SIG-M5 treated with dmso at 0.1 percent for 504 hours (cell line): ENCODE measurements around the gene IGSF21.
A peak's percentile ranks its signal among the peaks of the same experiment; 100 is the strongest.

Experiments
- DNase-seq: peaks from one replicate; lab custom pipeline; 2025; ENCODE audit not compliant: unreplicated experiment; lab: John Stamatoyannopoulos, UW

Gene IGSF21

DNA sequence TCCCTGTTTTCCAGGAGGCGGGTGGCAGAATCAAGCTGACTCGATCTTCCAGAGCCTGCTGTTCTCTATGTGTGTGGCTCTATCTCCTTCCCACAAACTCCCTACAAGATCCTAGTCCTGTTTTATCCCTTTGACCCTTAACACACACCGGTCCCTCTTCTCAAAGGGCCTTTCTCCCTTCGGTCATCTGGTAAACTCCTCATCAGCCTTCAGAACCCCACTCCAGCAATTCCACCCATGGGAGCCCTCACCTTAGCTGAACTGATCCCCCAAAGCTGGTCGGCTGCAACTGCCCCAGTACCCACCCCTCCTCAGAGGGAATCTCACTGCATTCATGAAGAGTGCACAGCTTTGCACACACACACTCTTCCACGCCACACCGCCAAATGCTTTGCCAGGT lies 184.9 kb downstream of the IGSF21 start:
- DNase-seq, result no peak

DNA sequence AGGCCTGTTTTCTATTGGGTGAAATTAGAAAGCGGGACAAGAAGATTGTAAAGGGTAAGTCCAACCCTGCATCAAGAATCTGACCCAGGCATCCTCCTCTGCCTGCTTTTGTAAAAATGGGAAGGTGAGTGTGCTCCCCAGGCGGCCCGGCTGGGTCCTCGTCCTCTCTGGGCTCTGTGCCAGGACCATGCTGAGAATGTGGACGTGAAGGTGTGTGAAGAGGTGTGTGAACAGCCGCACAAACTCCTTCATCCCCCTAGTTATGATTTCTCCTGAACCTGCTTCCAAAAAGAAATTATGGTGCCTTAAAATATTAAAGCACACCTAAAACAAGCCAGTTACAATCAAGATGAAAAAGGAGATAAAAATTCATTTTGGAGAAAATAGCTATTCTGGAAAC lies 185.7 kb downstream of the IGSF21 start:
- no peak for DNase-seq

DNA sequence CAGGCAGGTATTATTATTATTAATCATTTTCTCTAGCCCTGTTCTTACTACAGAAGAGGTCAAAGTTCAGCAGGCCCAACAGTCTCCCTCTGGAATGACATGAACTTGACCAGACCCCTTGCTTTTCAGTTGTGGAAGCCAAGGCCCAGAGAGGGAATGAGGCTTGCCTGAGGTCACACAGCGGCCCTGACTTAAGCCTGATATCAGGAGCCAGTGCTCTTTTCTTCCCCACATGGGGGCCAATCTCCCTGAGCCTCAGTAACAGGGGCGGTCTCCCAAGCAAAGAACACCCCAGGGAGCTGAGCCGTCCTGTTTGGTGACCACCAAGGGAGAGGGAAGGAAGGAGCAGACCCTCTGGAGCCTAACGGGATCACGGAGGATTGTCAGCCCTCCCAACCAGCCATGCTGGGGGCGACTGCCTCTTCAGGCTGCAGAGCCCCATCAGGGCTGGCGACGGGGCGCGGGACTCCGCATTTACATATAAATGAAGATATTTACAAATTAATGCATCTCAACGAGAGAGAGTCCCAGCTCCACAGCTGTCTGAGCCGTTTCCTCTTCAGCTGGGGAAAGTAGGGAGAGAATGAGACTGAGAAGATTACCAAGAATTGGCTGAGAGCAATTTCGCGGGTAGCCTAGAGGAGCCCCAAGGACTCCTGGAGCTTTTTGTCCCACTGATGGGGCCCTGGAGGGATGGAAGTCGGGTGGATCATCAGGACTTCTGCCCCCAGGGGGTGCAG lies 187.0 kb downstream of the IGSF21 start:
- DNase-seq, result no peak

DNA sequence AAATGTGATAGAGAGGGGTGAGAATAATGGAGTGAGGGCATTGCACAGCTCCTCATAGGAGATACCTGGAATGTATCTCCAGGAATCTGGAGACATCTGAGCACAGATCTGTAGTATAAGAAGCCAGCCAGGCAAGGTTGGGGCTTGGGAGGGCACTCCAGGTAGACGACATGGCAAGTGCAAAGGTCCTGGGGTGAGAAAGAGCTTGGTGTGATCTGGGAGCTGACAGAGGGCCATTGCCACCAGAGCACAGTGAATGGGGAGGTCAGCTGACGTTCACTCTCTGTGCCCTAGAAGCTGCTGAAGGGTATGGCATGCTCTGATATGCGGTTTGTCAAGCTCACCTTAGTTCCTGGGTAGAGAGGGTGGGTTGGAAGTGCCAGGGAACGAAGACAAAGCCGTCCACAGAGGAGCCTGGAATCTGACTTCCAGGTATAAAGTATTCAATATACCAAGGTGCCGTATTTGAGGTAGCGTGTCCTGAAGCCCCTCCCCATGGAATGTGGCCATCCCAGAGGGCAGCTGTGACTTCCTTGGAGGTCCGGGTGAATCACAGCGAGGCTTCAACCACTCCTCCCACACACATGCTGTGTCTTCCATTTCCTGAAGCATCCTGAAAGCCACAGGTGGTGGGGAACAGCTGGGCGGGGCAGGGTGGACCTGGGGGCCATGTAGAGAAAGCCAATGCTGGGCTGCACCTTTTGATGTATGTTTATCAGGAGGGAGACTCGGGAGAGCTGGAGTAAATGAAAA lies 190.5 kb downstream of the IGSF21 start:
- DNase-seq, result no peak

DNA sequence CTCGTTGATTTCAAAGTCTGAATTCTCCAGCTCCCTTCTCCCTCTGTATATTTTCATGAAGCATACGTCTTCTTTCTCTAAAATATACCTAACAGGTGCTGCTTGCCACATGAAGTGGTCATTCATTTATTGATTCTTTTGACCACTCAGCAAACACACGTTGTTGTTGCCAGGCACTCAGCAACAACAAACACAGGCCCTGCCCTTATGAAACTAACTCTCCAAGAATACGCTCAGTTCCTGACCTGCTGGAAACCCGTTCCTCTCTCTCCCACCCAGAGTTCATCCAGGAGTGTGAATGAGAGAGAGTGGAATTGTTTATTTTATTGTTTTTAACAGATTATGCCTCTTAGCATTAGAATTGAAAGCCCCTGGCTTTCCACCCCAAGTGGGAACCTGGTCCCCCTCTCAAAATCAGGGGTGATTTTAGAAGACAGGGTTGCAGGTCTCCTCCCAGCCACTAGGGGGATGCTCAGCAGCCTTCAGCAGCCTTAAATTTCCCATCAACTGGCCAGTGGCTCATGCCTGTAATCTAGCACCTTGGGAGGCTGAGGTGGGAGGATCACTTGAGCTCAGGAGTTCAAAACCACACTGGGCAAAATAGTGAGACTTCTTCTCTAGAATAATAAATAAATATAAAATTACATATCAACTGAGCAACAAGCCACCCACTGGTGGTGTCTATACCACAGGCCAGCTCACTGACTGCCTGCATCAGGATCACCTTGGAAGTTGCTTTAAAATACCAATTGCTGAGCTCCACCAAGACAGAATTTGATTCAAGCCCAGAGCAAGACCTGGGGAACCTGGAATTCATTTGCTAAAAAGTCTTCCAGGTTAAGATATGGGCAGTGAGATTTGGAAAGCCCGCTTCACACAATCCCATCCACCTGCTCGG lies 192.1 kb downstream of the IGSF21 start:
- peak; percentile 14 for DNase-seq

DNA sequence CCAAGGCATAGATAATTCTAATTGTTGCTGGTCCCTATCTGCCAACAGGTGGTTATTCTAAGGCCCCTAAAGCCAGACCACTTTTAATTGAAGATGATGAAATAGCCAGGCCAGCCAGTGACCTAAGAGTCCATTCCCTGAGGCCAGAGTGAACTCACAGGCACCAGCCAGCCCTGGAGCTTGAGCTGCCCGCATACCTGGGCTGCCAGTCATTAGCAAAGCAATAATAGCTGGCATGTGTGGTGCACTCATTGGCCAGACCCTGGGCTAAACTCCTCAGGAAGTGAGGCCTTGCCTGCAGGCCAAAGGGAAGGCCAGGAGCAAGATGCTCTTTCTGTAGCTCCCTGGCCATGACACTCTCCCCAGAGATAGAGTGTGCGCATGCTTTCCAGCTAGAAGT lies 192.8 kb downstream of the IGSF21 start:
- DNase-seq, result no peak

DNA sequence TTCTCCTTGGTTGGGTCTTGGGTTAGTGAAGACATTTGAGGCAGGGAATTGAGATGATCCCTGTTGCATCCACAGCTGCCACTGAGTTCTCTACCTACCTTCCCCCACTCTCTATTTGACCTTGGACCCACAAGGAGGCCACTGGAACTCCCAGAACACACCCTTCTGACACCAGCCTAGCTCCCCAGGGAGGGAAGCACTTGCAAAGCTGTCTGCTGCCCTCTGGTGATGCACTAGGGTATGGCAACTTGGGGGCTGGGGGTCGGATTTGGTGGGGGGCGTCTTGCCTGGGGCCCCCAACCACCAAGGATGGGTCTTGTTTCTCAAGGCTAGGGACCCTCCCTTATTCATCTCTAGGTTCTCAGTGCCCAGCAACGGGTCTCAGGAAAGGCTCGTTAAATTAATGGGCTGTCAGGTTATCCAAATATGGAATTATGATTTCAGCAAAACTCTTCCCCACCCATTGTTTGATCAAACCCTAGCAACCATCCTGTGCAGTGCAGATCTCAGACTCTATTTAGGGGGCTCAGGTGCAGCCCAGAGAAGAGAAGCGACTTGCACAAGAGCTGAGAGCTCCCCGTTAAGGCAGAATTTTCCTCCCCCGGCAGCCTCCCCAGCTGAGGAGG lies 195.3 kb downstream of the IGSF21 start:
- DNase-seq, result no peak

DNA sequence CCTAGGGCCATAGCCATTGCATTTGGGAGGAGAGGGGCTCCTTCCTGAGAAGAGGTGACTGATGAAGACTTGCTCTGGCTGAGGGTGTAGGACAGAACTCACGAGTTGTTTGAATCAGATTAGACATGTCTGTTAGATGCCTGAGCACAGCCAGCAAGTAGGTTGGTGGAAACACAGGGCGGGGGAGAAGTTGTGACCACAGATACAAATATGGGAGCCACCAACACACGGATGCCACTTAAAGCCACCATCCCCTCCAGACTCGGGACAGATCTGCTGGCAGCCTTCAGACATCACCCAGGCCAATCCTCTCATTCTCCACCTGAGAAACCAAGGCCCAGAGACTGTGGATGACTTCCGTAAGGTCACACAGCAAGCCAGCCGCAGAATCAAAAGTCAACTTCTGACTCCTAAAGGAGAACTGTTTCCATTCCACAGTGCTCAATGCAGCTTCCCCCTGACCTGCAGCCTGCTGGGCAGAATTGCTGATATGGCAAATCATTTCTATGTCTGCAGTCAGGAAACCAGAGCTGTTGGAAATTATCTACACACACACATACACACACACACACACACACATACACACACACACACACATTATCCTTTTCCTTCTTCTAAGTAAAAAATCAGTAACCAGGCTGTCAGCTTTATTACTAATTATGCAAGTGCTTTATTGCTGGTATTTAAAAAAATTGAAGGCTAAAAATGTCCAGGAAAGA lies 196.7 kb downstream of the IGSF21 start:
- no peak for DNase-seq

DNA sequence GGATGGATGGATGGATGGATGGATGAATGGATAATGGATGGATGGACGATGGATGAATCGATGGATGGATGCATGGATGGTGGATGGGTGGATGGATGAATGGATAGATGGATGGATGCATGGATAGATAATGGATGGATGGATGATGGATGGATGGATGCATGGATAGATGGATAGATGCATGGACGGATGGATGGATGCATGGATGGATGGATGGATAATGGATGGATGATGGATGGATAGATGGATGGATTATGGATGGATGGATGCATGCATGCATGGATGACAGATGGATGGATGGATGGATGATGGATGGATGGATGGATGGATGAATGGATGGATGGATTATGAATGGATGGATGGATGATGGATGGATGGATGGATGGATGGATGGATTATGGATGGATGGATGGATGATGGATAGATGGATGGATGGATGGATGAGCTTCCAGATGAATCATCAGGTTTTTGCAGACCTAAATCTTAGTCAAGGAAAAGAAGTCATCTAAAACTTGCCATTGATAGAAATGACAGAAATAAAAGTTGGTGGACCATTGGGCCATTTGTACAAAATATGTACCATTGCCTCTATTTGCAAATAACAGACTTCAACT lies 197.7 kb downstream of the IGSF21 start:
- DNase-seq, result no peak

DNA sequence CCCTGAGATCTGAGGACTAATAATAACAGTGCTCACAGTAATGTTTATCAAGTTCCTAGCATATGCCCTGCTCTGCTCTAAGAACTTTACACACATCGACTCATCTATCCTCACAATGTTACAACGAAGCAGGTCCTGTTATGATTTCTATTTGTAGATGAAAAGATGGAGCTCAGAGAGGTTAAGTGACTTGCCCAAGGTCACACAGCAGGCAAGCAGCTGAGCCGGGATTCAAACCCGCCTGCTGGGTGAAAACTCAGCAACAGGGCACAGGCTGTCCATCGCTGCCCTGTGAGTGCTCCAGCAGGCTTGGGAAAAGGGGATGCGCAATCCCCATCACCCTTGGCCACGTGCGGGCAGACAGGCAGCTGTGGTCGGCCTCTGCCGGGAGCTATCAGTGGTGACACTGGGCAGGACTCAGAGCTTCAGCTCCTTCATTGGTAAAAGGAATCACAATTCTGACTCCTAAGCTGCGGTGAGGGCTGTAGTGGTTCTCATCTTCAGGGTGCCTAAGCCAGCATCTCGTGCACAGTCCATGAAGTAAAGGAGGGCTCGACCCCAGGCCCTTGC lies 199.8 kb downstream of the IGSF21 start:
- no peak for DNase-seq

DNA sequence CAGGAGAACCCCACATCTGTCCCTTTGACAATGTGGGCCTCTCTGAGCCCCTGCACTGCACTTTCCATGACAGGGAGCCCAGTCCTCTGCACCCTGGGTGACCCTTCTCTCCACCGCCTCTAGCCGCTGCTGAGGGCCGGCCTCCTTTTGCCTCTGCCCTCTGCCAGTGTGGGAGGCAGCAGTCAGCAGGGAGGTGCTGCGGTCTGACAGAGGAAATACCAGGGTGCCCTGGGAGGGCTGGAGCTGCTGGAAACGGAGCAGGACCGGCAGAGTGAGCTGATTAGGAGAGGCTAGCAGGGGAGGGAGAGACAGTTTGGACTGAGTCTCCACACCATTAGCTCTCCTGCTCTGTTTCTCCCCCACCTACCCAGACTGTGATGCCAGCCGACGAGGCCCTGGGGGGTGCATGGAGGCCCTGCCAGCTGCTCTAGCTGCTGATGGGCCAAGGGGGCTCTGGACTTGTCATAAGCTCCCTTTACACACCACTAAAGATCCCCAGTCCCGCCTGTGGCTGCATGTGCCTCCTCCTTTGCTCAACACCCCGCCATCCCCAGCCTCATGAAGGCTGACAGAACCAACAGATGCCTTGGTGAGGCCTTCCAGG lies 202.1 kb downstream of the IGSF21 start:
- no peak for DNase-seq

DNA sequence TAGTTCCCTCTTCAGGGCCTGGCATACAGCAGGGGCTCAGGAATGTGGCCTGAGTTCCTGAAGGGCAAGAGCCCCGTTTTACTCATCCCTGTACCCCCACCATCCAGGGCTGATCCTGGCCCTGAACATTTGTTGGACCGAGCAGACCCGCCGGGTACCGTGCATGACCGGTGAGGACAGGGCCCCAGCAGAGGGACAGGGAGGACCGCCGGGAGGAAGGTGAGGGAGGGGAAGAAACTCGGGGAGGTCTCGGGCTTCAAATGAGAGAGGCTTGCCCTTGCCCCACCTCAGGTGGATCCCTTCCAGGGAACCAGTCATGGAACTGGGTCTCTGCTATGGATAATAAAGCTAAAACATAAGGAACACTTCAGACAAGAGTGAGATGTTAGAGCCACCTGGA lies 205.4 kb downstream of the IGSF21 start:
- DNase-seq, result no peak

DNA sequence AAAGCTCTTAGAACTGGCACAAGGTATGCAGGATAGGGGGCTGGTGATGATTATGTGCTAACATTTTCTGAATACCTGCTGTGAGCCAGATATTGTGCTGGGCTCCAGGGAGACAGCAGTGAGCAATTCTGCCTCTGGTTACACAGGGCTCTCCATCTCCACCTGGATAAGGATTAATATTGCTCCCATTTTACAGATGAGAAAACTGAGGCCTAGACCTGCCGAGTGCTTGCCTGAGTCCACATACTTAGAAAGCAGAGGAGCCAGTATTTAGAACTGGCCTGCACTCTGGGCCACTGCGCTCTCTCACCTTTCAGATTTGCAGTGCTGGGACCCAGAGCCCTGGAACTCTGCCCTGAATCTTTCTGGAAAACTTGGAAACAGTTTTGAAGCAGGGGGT lies 205.9 kb downstream of the IGSF21 start:
- no peak for DNase-seq

DNA sequence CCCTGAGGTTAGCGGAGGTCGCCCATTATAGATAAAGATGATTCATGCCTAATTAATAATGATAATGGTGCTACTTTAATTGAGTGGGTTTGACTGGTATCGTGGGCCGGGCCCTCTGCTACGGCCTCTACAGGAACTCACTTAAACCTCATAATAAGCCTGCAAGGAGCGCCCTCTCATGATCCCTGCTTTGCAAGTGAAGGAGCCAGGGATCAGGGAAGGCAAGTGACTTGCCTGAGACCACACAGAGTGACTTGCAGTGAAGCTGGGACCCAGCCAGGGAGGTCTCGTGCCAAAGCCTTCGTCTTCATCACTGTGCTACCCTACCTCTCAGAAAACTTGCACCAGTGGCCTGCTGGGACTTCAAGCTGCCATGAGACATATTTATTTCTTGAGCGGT lies 206.8 kb downstream of the IGSF21 start:
- DNase-seq, result no peak

DNA sequence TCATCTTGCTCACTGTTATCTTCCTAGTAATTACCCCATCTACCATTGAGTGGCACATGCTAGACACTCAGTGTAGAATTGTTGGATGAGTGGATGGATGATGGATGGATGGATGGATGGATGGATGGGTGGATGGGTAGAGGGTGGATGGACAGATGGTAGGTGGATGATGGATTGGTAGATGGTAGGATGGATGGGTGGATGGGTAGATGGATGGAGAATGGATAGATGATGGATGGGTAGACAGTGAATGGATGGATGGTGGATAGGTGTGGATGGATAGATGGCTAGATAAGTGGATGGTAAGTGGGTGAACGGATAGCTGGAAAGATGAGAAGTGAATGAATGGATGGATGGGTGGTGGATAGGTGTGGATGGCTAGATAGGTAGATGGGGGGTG lies 207.9 kb downstream of the IGSF21 start:
- no peak for DNase-seq

DNA sequence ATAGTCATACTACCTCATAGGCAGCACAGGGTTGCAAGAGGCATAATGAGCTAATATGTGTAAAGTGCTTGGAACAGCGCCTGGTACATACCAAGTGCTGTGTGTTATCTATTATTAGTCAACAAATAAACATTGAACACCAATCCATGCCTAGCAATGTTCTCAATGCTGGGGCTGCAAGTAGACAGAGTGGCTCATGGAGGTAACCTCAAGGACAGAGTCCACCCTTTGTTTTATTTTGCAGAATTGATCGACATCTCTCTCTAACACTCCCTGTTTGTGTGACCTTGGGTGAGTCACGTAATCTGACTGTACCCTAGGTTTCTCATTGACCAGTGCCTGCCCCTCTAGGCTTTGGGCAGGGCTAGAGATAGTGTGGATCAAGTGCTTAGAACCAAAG lies 209.2 kb downstream of the IGSF21 start:
- no peak for DNase-seq

DNA sequence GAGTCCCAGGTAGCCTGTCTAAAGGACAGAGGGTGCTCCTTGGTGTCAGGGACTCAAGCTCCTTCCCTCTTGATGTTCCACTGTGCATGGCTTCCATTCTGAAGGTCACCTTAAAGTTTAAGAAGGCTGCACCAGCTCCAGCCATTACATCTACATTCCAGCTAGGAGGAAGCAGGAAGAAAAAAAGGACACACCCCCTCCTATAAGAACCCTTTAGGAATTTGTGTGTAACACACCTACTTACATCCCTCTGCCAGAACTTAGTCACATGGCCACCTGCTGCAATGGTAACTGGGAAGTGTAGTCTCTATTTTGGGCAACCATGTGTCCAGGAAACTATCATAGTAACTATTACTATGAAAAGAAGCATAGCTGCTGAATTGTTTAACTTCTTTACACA lies 211.5 kb downstream of the IGSF21 start:
- DNase-seq, result no peak

DNA sequence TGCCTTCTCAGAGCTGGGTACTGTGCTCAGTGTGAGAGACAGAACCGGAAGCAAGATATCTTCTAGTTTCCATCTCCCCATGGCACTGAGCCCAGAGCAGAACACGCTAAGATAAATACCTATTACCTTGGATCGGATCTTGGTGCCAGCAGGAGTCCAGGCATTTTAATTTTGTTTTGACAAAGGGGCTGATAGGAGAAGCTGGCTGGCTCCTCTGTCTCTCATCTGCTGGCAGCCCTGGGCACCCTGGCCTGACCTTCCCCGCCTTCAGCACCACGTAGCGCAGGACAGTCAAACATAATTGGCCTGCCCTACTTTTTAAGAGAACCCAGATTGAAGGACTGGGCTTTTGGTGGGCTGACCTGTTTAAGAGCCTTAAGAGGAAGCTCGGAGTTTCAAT lies 212.5 kb downstream of the IGSF21 start:
- DNase-seq, result no peak

DNA sequence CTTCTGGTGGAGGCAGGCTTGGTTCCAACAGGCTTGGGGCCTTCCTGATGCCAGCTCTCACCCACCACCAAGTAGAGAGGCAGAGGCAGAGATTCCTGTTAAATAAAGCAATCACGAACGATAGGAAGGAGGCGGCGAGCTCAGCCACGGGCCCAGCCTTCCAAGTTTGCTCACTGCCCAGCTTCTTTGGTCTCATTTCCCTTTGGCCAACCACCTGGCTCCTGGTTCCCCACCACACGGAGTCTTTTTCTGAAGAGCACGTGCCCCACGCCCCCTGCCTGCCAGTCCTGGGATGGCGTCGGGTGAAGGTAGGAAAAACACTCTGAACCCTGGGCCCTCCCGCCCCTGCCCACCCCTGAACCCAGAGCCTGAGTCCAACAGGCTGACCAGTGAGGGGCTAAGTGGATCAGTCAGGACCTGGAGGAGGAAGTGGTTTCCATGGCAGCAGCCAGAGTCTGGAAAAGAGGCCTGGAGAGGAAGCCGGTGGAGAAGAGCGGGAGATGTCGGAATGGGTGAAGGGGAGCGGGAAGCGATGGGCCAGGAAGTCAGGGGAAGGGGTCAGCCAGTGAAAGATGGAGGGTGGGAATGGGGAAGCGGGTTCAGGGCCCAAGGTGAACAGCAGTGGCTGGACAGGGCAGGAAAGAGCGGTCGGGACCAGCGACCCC lies 214.9 kb downstream of the IGSF21 start:
- no peak for DNase-seq
